Body of pancreas (tissue), 4 donors: ENCODE data around the gene SSC5D.

Source experiments
- CTCF ChIP-seq, 7 experiments: fragments of 450-650 bp in 4 of 7; fragments of 200-600 bp in 3 of 7; sonication (generic) in 3 of 7; IDR thresholded peaks; one replicate each; pipeline ENCODE4 v1.5.1; 2016 to 2019; ENCODE audit warnings: antibody characterized with exemption in 7 of 7
- POLR2A ChIP-seq, 3 donors: fragments of 450-650 bp; IDR thresholded peaks; one replicate each; pipeline ENCODE4 v1.6.1; 2016; ENCODE audit warnings: antibody characterized with exemption in 3 of 3, mild to moderate bottlenecking in 2 of 3

- no peak for TF ChIP-seq CTCF (IDR thresholded peaks at IDR 0.05)
- no peak for TF ChIP-seq POLR2A (IDR thresholded peaks at IDR 0.05)
Measured at GRCh38 chr19:55449469-55449868, 38.8 kb upstream of the SSC5D start.
